ENCODE data around the gene VEGFA.

GRCh38 chr6:43758617-43759050, 11.4 kb upstream of the VEGFA start:
- no peak for TF ChIP-seq ZNF274 (IDR thresholded peaks at IDR 0.05; ENCODE audit: low read depth, low read length)
- TF ChIP-seq YY1 (IDR thresholded peaks at IDR 0.05; ENCODE audit: insufficient read depth, insufficient read length) = no peak

Measured in NT2/D1 (cell line).